Measurements from ENCODE around the gene OTOF.

The OTOF gene

GRCh38 chr2:26477911-26478253, at the start of gene OTOF:
TSS of gene OTOF (minus strand) at chr2:26478124.
- peak; percentile 79 to 86 for DNase-seq

GRCh38 chr2:26526589-26526988, 48.7 kb upstream of the OTOF start:
- DNase-seq: no peak

- no peak for DNase-seq
These were observed 48.2 kb upstream of the OTOF start for GRCh38 chr2:26526105-26526504.

GRCh38 chr2:26523750-26524149, 45.8 kb upstream of the OTOF start:
- no peak for DNase-seq

GRCh38 chr2:26522751-26523171, 44.8 kb upstream of the OTOF start:
- no peak for DNase-seq

GRCh38 chr2:26522325-26522724, 44.4 kb upstream of the OTOF start:
- no peak for DNase-seq

GRCh38 chr2:26521913-26522180, 43.9 kb upstream of the OTOF start:
- DNase-seq: peak in 1 of 2 experiments; percentile 60

GRCh38 chr2:26521054-26521912, 43.4 kb upstream of the OTOF start:
- peak in 1 of 2 experiments; percentile 60 for DNase-seq

- DNase-seq: no peak
These were observed 42.2 kb upstream of the OTOF start for GRCh38 chr2:26520148-26520449.

GRCh38 chr2:26519396-26520147, 41.6 kb upstream of the OTOF start:
- DNase-seq: no peak

- no peak for DNase-seq
These were observed 38.9 kb upstream of the OTOF start for GRCh38 chr2:26516781-26517180.

GRCh38 chr2:26516246-26516645, 38.3 kb upstream of the OTOF start:
- DNase-seq: no peak

GRCh38 chr2:26515771-26516170, 37.8 kb upstream of the OTOF start:
- no peak for DNase-seq

GRCh38 chr2:26514045-26514444, 36.1 kb upstream of the OTOF start:
- DNase-seq: no peak

- DNase-seq: no peak
These were observed 35.3 kb upstream of the OTOF start for GRCh38 chr2:26513261-26513660.

GRCh38 chr2:26511466-26511865, 33.5 kb upstream of the OTOF start:
- no peak for DNase-seq

- no peak for DNase-seq
These were observed 32.5 kb upstream of the OTOF start for GRCh38 chr2:26510344-26510973.

- DNase-seq: no peak
These were observed 31.2 kb upstream of the OTOF start for GRCh38 chr2:26509141-26509540.

GRCh38 chr2:26507932-26508331, 30.0 kb upstream of the OTOF start:
- DNase-seq: no peak

- DNase-seq: no peak
These were observed 29.2 kb upstream of the OTOF start for GRCh38 chr2:26507088-26507487.

GRCh38 chr2:26506279-26506678, 28.4 kb upstream of the OTOF start:
- no peak for DNase-seq

GRCh38 chr2:26504002-26504401, 26.1 kb upstream of the OTOF start:
- DNase-seq: no peak

GRCh38 chr2:26503231-26503880, 25.4 kb upstream of the OTOF start:
- DNase-seq: peak in 1 of 2 experiments; percentile 25

- no peak for DNase-seq
These were observed 22.5 kb upstream of the OTOF start for GRCh38 chr2:26500406-26500805.

Data from NCI-H446 (cell line).